Upper lobe of left lung (tissue), 4 donors: ENCODE data around the gene ERGIC1.

Source experiments
- EP300 ChIP-seq, 4 donors: sonication (generic); formaldehyde crosslinking; IDR thresholded peaks; one replicate each; pipeline ENCODE4 v1.5.1; 2017; ENCODE audit warnings: antibody characterized with exemption in 4 of 4, control low read depth in 2 of 4
- POLR2A ChIP-seq, 4 donors: fragments of 450-650 bp; IDR thresholded peaks; one replicate each; pipeline ENCODE4 v1.5.1; 2016 to 2017; ENCODE audit warnings: antibody characterized with exemption in 4 of 4, mild to moderate bottlenecking in 2 of 4

DNA sequence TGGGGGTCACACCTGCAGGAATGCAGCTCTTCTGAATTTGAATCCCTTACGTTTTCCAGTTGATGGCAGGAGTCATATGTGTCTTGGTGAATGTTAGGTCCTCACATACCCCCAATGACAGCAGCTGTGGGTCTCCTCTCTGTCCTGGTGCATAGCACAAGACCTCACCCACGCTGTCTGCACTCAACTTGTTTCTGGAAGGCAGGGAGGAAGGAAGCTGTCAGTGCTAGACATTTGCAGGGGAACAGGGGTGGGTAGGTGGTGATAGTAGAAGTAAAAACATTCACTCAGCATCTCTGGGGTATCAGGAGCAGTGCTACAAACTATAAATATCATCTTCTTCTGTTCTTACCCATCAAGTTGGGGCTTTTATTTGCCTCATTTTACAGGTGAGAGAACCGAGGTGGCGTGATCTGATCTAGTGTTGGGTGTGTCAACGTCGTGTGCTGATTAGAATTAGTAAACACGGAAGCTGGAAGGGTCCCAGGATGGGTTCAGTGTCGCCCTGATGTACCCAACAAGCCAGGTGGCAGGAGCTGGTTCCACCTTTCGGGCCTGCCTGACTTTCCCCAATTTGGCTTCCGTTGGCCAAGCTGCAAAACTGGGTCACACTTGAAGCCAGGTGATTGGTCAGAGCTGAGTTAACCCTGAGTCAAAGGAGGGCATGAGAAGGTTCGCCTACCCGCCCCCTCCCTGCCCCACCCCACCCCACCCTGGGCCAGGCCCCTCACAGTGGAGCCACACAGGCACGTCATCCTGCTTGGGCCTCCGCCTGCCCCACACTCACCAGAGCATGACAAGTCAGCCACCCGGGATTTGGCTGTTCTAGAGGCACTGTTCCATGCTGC lies 15.8 kb downstream of the ERGIC1 start:
- TF ChIP-seq EP300 (IDR thresholded peaks at IDR 0.05): no peak
- no peak for TF ChIP-seq POLR2A (IDR thresholded peaks at IDR 0.05)
